ENCODE results near the gene KSR1. TPM values are rescaled to one million over a fixed set of nuclear protein-coding genes. Genes with fewer than 3 reads are reported as not detected.

Gene KSR1
- polyA plus RNA-seq, 5 donors = 50.0 to 72.7 (median 53.4) TPM

GRCh38 chr17:27550291-27550930 is 94.2 kb downstream of the KSR1 start:
- no peak for DNase-seq

- no peak for DNase-seq
Measured at GRCh38 chr17:27550974-27551505, 94.8 kb downstream of the KSR1 start.

GRCh38 chr17:27551701-27552248 is 95.5 kb downstream of the KSR1 start:
- no peak for DNase-seq

- DNase-seq = no peak
Measured at GRCh38 chr17:27552276-27552732, 96.1 kb downstream of the KSR1 start.

GRCh38 chr17:27553019-27553511 is 96.8 kb downstream of the KSR1 start:
- no peak for DNase-seq

GRCh38 chr17:27554152-27554551 is 97.9 kb downstream of the KSR1 start:
- no peak for DNase-seq

- DNase-seq = no peak
Measured at GRCh38 chr17:27554911-27555310, 98.7 kb downstream of the KSR1 start.

- DNase-seq = no peak
Measured at GRCh38 chr17:27555339-27555738, 99.1 kb downstream of the KSR1 start.

- DNase-seq = no peak
Measured at GRCh38 chr17:27558341-27558740, 102.1 kb downstream of the KSR1 start.

- DNase-seq = no peak
Measured at GRCh38 chr17:27558842-27559505, 102.7 kb downstream of the KSR1 start.

GRCh38 chr17:27559506-27560481 is 103.5 kb downstream of the KSR1 start:
- peak; percentile 93 to 96 for DNase-seq

GRCh38 chr17:27560668-27561067 is 104.4 kb downstream of the KSR1 start:
- DNase-seq = no peak

- DNase-seq = no peak
Measured at GRCh38 chr17:27562777-27563455, 106.7 kb downstream of the KSR1 start.

- no peak for DNase-seq
Measured at GRCh38 chr17:27563532-27563931, 107.3 kb downstream of the KSR1 start.

- no peak for DNase-seq
Measured at GRCh38 chr17:27564463-27564862, 108.2 kb downstream of the KSR1 start.

GRCh38 chr17:27565874-27566670 is 109.8 kb downstream of the KSR1 start:
- no peak for DNase-seq

GRCh38 chr17:27566671-27567562 is 110.7 kb downstream of the KSR1 start:
- no peak for DNase-seq

- DNase-seq = no peak
Measured at GRCh38 chr17:27567563-27567859, 111.3 kb downstream of the KSR1 start.

- no peak for DNase-seq
Measured at GRCh38 chr17:27568216-27568615, 112.0 kb downstream of the KSR1 start.

Data from right lung (tissue), 5 donors.